ENCODE data around the gene GUCY1A2. TPM values are rescaled to one million over a fixed set of nuclear protein-coding genes. Genes with fewer than 3 reads are reported as not detected.

The GUCY1A2 gene
- polyA plus RNA-seq, 1 donor (not counting 4 experiments of a cell fraction or from before 2014, with no cell fraction given) = not detected

- no peaks in the 10 kb centered on the region for H3K27me3 ChIP-seq (ENCODE audit: control insufficient read depth, extremely low read depth, insufficient read depth, low read length)
- no peaks in the 10 kb centered on the region for H3K4me1 ChIP-seq (ENCODE audit: control insufficient read depth, extremely low read depth, insufficient read depth, low read length)
- H3K36me3 ChIP-seq (ENCODE audit: control insufficient read depth in 2 of 2, extremely low read depth in 1 of 2, insufficient read depth in 2 of 2, low read length in 2 of 2) = no peaks in the 10 kb centered on the region
- no peak overlapping the region for H3K4me2 ChIP-seq (ENCODE audit: control insufficient read depth, extremely low read depth, insufficient read depth, low read depth, low read length)
- H4K20me1 ChIP-seq (ENCODE audit: control insufficient read depth, extremely low read depth, insufficient read depth, low read length) = no peaks in the 10 kb centered on the region
- H2AFZ ChIP-seq (ENCODE audit: control insufficient read depth, low read length) = no peak overlapping the region
- H3K4me3 ChIP-seq (ENCODE audit: control insufficient read depth in 2 of 3, extremely low read depth in 1 of 3, insufficient read depth in 2 of 3, low read depth in 1 of 3, low read length in 3 of 3) = no peak overlapping the region
- no peaks in the 10 kb centered on the region for H3K9me1 ChIP-seq (ENCODE audit: control insufficient read depth, extremely low read depth, insufficient read depth, low read length)
- no peaks in the 10 kb centered on the region for H3K79me2 ChIP-seq (ENCODE audit: control insufficient read depth, insufficient read depth, low read length)
- H3K9ac ChIP-seq (ENCODE audit: control insufficient read depth, extremely low read depth, insufficient read depth, low read length) = no peak overlapping the region
- DNase-seq (ENCODE audit: low read depth, low spot score) = no peak
- dilution Hi-C loops (cut with MboI; ENCODE audit: extremely low pct_ligation_motif_present, low sequenced_read_pairs) = no loop called here
- TF ChIP-seq EZH2 (IDR thresholded peaks at IDR 0.05; ENCODE audit: low read length) = no peak
- no peak for TF ChIP-seq CTCF (optimal IDR thresholded peaks at IDR 0.05 in 1 of 3, IDR thresholded peaks at IDR 0.05 in 1 of 3, conservative IDR thresholded peaks at IDR 0.05 in 1 of 3; ENCODE audit: extremely low read depth in 1 of 3, insufficient read depth in 2 of 3, low read length in 3 of 3)
- no peak overlapping the region for H3K27ac ChIP-seq (ENCODE audit: control insufficient read depth, insufficient read depth, low read length)
- no peaks in the 10 kb centered on the region for H3K9me3 ChIP-seq (ENCODE audit: control insufficient read depth, low read depth, low read length)
- no peak for FAIRE-seq
These were observed 161.7 kb downstream of the GUCY1A2 start for GRCh38 chr11:106856566-106856965.

GRCh38 chr11:106854429-106854828 lies 163.8 kb downstream of the GUCY1A2 start:
- Histone ChIP-seq H3K9me3 (ENCODE audit: control insufficient read depth, low read depth, low read length) (no peaks in the 10 kb centered on the region), H3K79me2 (ENCODE audit: control insufficient read depth, insufficient read depth, low read length) (no peaks in the 10 kb centered on the region), H3K4me1 (ENCODE audit: control insufficient read depth, extremely low read depth, insufficient read depth, low read length) (no peaks in the 10 kb centered on the region), H4K20me1 (ENCODE audit: control insufficient read depth, extremely low read depth, insufficient read depth, low read length) (no peaks in the 10 kb centered on the region), H3K4me2 (ENCODE audit: control insufficient read depth, extremely low read depth, insufficient read depth, low read depth, low read length) (no peak overlapping the region), H3K4me3 (ENCODE audit: control insufficient read depth in 2 of 3, extremely low read depth in 1 of 3, insufficient read depth in 2 of 3, low read depth in 1 of 3, low read length in 3 of 3) (no peak overlapping the region), H3K36me3 (ENCODE audit: control insufficient read depth in 2 of 2, extremely low read depth in 1 of 2, insufficient read depth in 2 of 2, low read length in 2 of 2) (no peaks in the 10 kb centered on the region), H3K27me3 (ENCODE audit: control insufficient read depth, extremely low read depth, insufficient read depth, low read length) (no peaks in the 10 kb centered on the region), H2AFZ (ENCODE audit: control insufficient read depth, low read length) (no peak overlapping the region), H3K9ac (ENCODE audit: control insufficient read depth, extremely low read depth, insufficient read depth, low read length) (no peak overlapping the region), H3K9me1 (ENCODE audit: control insufficient read depth, extremely low read depth, insufficient read depth, low read length) (no peaks in the 10 kb centered on the region), H3K27ac (ENCODE audit: control insufficient read depth, insufficient read depth, low read length) (no peak overlapping the region)
- DNase-seq (ENCODE audit: low read depth, low spot score) (no peak), FAIRE-seq (no peak)
- dilution Hi-C loops (cut with MboI; ENCODE audit: extremely low pct_ligation_motif_present, low sequenced_read_pairs) = no loop called here
- TF ChIP-seq CTCF (optimal IDR thresholded peaks at IDR 0.05 in 1 of 3, IDR thresholded peaks at IDR 0.05 in 1 of 3, conservative IDR thresholded peaks at IDR 0.05 in 1 of 3; ENCODE audit: extremely low read depth in 1 of 3, insufficient read depth in 2 of 3, low read length in 3 of 3) (no peak), EZH2 (IDR thresholded peaks at IDR 0.05; ENCODE audit: low read length) (no peak)

Data from keratinocyte (primary cell).